GM23338 (cell line): Measurements from ENCODE around the gene CYTH3. TPM values are rescaled to one million over a fixed set of nuclear protein-coding genes. Genes with fewer than 3 reads are reported as not detected.

Experiments used
- ATAC-seq: fragments of 200-7000 bp; cut with Tn5 transposase; 3 replicates; pipeline ENCODE4 v1.9.1; 2020
- DNase-seq: peaks from one replicate; pipeline ENCODE4 v3.0.0-alpha.2; 2015; ENCODE audit warnings: low spot score
- H2AFZ ChIP-seq: fragments of 200-600 bp; sonication (generic); 2 replicates; pipeline ENCODE4 v1.8.0; 2016; ENCODE audit warnings: antibody characterized with exemption, mild to moderate bottlenecking, moderate library complexity
- H3F3A ChIP-seq: fragments of 200-600 bp; sonication (generic); replicated peaks from 2 replicates; pipeline ENCODE4 v1.8.0; 2017; ENCODE audit warnings: antibody characterized with exemption, mixed run types, low read depth
- H3K27ac ChIP-seq: fragments of 200-600 bp; sonication (generic); 2 replicates; pipeline ENCODE4 v1.6.1; 2016; ENCODE audit warnings: low read depth
- H3K27me3 ChIP-seq: fragments of 200-600 bp; sonication (generic); 2 replicates; pipeline ENCODE4 v1.8.0; 2016; ENCODE audit warnings: mild to moderate bottlenecking, mixed run types, moderate library complexity; ENCODE audit not compliant: insufficient read depth
- H3K36me3 ChIP-seq: fragments of 200-600 bp; sonication (generic); 2 replicates; pipeline ENCODE4 v1.8.0; 2016; ENCODE audit warnings: mild to moderate bottlenecking; ENCODE audit not compliant: insufficient read depth
- H3K4me1 ChIP-seq: fragments of 200-600 bp; sonication (generic); 2 replicates; pipeline ENCODE4 v1.8.0; 2016; ENCODE audit warnings: mild to moderate bottlenecking, moderate library complexity; ENCODE audit not compliant: insufficient read depth
- H3K4me2 ChIP-seq: fragments of 200-600 bp; sonication (generic); 2 replicates; pipeline ENCODE4 v1.7.1; 2017; ENCODE audit warnings: mixed run types
- H3K4me3 ChIP-seq: fragments of 200-600 bp; sonication (generic); 2 replicates; pipeline ENCODE4 v1.6.1; 2016; ENCODE audit warnings: mixed run types
- H3K79me2 ChIP-seq: fragments of 200-600 bp; sonication (generic); replicated peaks from 2 replicates; pipeline ENCODE4 v1.8.0; 2017; ENCODE audit warnings: mild to moderate bottlenecking; ENCODE audit not compliant: insufficient read depth
- H3K9me2 ChIP-seq: fragments of 200-600 bp; sonication (generic); 2 replicates; pipeline ENCODE4 v1.8.0; 2017; ENCODE audit not compliant: insufficient read depth
- H4K20me1 ChIP-seq: fragments of 200-600 bp; sonication (generic); replicated peaks from 2 replicates; pipeline ENCODE4 v1.8.0; 2017; ENCODE audit warnings: mild to moderate bottlenecking; ENCODE audit not compliant: insufficient read depth
- H3K27ac Mint-ChIP-seq: 2 replicates; pipeline ENCODE4 v1.8.0; 2020; ENCODE audit warnings: inconsistent platforms, mild to moderate bottlenecking, moderate library complexity, mixed read lengths
- H3K27me3 Mint-ChIP-seq: 3 replicates; pipeline ENCODE4 v1.8.0; 2022; ENCODE audit warnings: low read depth, mild to moderate bottlenecking, moderate library complexity, mixed read lengths, inconsistent platforms; ENCODE audit not compliant: insufficient read depth, poor library complexity
- H3K36me3 Mint-ChIP-seq: 3 replicates; pipeline ENCODE4 v1.8.0; 2021; ENCODE audit warnings: low read depth, mild to moderate bottlenecking, inconsistent platforms, moderate library complexity, mixed read lengths
- H3K4me1 Mint-ChIP-seq: 3 replicates; pipeline ENCODE4 v1.8.0; 2020; ENCODE audit warnings: mild to moderate bottlenecking, inconsistent platforms, mixed read lengths
- H3K4me3 Mint-ChIP-seq: 3 replicates; pipeline ENCODE4 v1.8.0; 2021; ENCODE audit warnings: moderate library complexity, mild to moderate bottlenecking, inconsistent platforms, mixed read lengths
- H3K9me3 Mint-ChIP-seq: 3 replicates; pipeline ENCODE4 v1.8.0; 2020; ENCODE audit warnings: moderate library complexity, mild to moderate bottlenecking, inconsistent platforms, mixed read lengths
- CREB1 ChIP-seq: fragments of 250-450 bp; sonication (Bioruptor Pico); IDR thresholded peaks from 2 replicates; pipeline ENCODE4 v1.5.0; 2020; ENCODE audit warnings: low read depth, mild to moderate bottlenecking, moderate library complexity
- ETS1 ChIP-seq: IDR thresholded peaks from 2 replicates; pipeline ENCODE4 v1.6.1; 2016; ENCODE audit warnings: antibody characterized with exemption
- EZH2 ChIP-seq: fragments of 200-600 bp; sonication (generic); IDR thresholded peaks from one replicate; pipeline ENCODE4 v1.8.0; 2017; ENCODE audit warnings: antibody characterized with exemption, mild to moderate bottlenecking, low read depth; ENCODE audit not compliant: unreplicated experiment
- JUNB ChIP-seq: IDR thresholded peaks from one replicate; pipeline ENCODE4 v1.6.1; 2016; ENCODE audit warnings: antibody characterized with exemption; ENCODE audit not compliant: unreplicated experiment
- POLR2AphosphoS5 ChIP-seq: IDR thresholded peaks from 2 replicates; pipeline ENCODE4 v1.6.1; 2016; ENCODE audit warnings: antibody characterized with exemption, low read depth
- REST ChIP-seq: IDR thresholded peaks from one replicate; pipeline ENCODE4 v1.6.1; 2018; ENCODE audit warnings: antibody characterized with exemption; ENCODE audit not compliant: unreplicated experiment
- STAT1 ChIP-seq: IDR thresholded peaks from one replicate; pipeline ENCODE4 v1.6.1; 2016; ENCODE audit warnings: antibody characterized with exemption; ENCODE audit not compliant: unreplicated experiment
- ZNF114 ChIP-seq: fragments of 250-450 bp; sonication (Bioruptor Pico); IDR thresholded peaks from 2 replicates; pipeline ENCODE4 v1.5.0; 2020; ENCODE audit warnings: mild to moderate bottlenecking, moderate library complexity
- ZNF331 ChIP-seq: fragments of 250-450 bp; sonication (Bioruptor Pico); IDR thresholded peaks from 2 replicates; pipeline ENCODE4 v1.5.0; 2020; ENCODE audit warnings: low read depth, mild to moderate bottlenecking, moderate library complexity
- ZNF462 ChIP-seq: fragments of 250-450 bp; sonication (Bioruptor Pico); IDR thresholded peaks from 2 replicates; pipeline ENCODE4 v1.5.0; 2020; ENCODE audit warnings: mild to moderate bottlenecking, moderate library complexity
- polyA plus RNA-seq: library from polyadenylated mRNA; unstranded; fragments of >200 nt; fragmentation: Nextera tagmentation; extraction: Ambion mirVana; gene quantifications from 2 replicates; pipeline ENCODE4 v1.2.1, GENCODE V29; 2016
- total RNA-seq: library from RNA; depleted of rRNA; stranded (reverse); fragments of >200 nt; shearing (Covaris generic); gene quantifications from 2 replicates; pipeline ENCODE4 v1.2.3, GENCODE V29; 2014

The CYTH3 gene
- total and polyA plus RNA-seq, 2 experiments from 2014 or later = 4.6 to 15.3 TPM

- no peak for TF ChIP-seq REST
- no peak for TF ChIP-seq ZNF114 (CRISPR knock-in tag)
- no peak for TF ChIP-seq CREB1 (CRISPR knock-in tag)
- TF ChIP-seq STAT1 = no peak
Observed at GRCh38 chr7:6248581-6248980, 23.8 kb downstream of the CYTH3 start (continued).

GRCh38 chr7:6246251-6246917 is 26.0 kb downstream of the CYTH3 start:
- H3K4me3 ChIP-seq = no peak overlapping the region
- no peaks in the 10 kb centered on the region for H3K9me2 ChIP-seq
- H3F3A ChIP-seq = no peaks in the 10 kb centered on the region
- H3K9me3 Mint-ChIP-seq = no peaks in the 10 kb centered on the region
- peaks cover 16% of the 10 kb centered on the region for H3K79me2 ChIP-seq
- H3K27ac ChIP-seq = peak overlapping the region; percentile 29; the same call in 1 of the 2 replicates
- H3K4me1 ChIP-seq = peaks cover 20% of the 10 kb centered on the region
- TF ChIP-seq EZH2 = no peak
- TF ChIP-seq ZNF331 (CRISPR knock-in tag) = no peak
- no peak for TF ChIP-seq JUNB
- H3K27me3 Mint-ChIP-seq = peaks cover 3% of the 10 kb centered on the region
- DNase-seq = no peak
- no peak overlapping the region for H3K4me2 ChIP-seq
- H4K20me1 ChIP-seq = no peaks in the 10 kb centered on the region
- H3K36me3 Mint-ChIP-seq = no peaks in the 10 kb centered on the region
- no peaks in the 10 kb centered on the region for H3K36me3 ChIP-seq
- ATAC-seq = no peak
- no peaks in the 10 kb centered on the region for H3K27me3 ChIP-seq
- peaks cover 46% of the 10 kb centered on the region for H3K4me1 Mint-ChIP-seq
- no peak overlapping the region for H3K4me3 Mint-ChIP-seq
- peak overlapping the region; percentile 82; the same call in 1 of the 2 replicates for H3K27ac Mint-ChIP-seq
- no peak overlapping the region for H2AFZ ChIP-seq

GRCh38 chr7:6244021-6244420 is 28.4 kb downstream of the CYTH3 start:
- H3K27ac Mint-ChIP-seq = no peak overlapping the region
- H2AFZ ChIP-seq = no peak overlapping the region
- no peaks in the 10 kb centered on the region for H3K9me2 ChIP-seq
- H3K27me3 Mint-ChIP-seq = peaks cover 3% of the 10 kb centered on the region
- H3K4me1 Mint-ChIP-seq = peaks cover 45% of the 10 kb centered on the region
- peaks cover 19% of the 10 kb centered on the region for H3K79me2 ChIP-seq
- no peak overlapping the region for H3K4me2 ChIP-seq
- no peak overlapping the region for H3K27ac ChIP-seq
- no peaks in the 10 kb centered on the region for H3F3A ChIP-seq
- ATAC-seq (no peak), DNase-seq (no peak)
- no peak overlapping the region for H3K4me3 ChIP-seq
- H3K36me3 ChIP-seq = no peaks in the 10 kb centered on the region
- peaks cover 16% of the 10 kb centered on the region for H3K4me1 ChIP-seq
- no peaks in the 10 kb centered on the region for H3K27me3 ChIP-seq
- H4K20me1 ChIP-seq = 0 out of 2 replicates have a peak, but pooled peaks cover 3% of the 10 kb centered on the region
- H3K4me3 Mint-ChIP-seq = no peak overlapping the region
- no peaks in the 10 kb centered on the region for H3K9me3 Mint-ChIP-seq
- no peaks in the 10 kb centered on the region for H3K36me3 Mint-ChIP-seq
- no peak for TF ChIP-seq POLR2AphosphoS5
- no peak for TF ChIP-seq STAT1
- TF ChIP-seq ETS1 = no peak
- TF ChIP-seq ZNF462 (CRISPR knock-in tag) = no peak
